WTC11 (cell line): ENCODE measurements around the gene IGFBP2. TPM values are rescaled to one million over a fixed set of nuclear protein-coding genes. Genes with fewer than 3 reads are reported as not detected.

Experiments
- ATAC-seq: fragments of 200-7000 bp; cut with Tn5 transposase; 2 replicates; pipeline ENCODE4 v1.10.0; 2021; ENCODE audit warnings: mild to moderate bottlenecking, moderate library complexity
- CTCF ChIA-PET: fragments of 300-600 bp; sonication (Branson Sonifier 250); formaldehyde crosslinking; loops from one replicate; lab custom pipeline; 2021; ENCODE audit warnings: antibody characterized with exemption; lab: Charles Lee
- POLR2A ChIA-PET: fragments of 350-600 bp; sonication (Branson Sonifier 250); formaldehyde crosslinking; loops from one replicate; lab custom pipeline; 2021; ENCODE audit warnings: antibody characterized with exemption; lab: Charles Lee
- DNase-seq: peaks from one replicate; pipeline ENCODE4 v3.0.0; 2021; ENCODE audit warnings: low spot score
- H3K27ac Mint-ChIP-seq: 2 replicates; pipeline ENCODE4 v1.8.0; 2021; ENCODE audit warnings: mixed read lengths
- H3K27me3 Mint-ChIP-seq: 2 replicates; pipeline ENCODE4 v1.8.0; 2021; ENCODE audit warnings: low read depth, mild to moderate bottlenecking, moderate library complexity, mixed read lengths
- H3K36me3 Mint-ChIP-seq: 2 replicates; pipeline ENCODE4 v1.8.0; 2021; ENCODE audit warnings: mixed read lengths
- H3K4me1 Mint-ChIP-seq: 2 replicates; pipeline ENCODE4 v1.8.0; 2022; ENCODE audit warnings: mixed read lengths
- H3K4me3 Mint-ChIP-seq: 2 replicates; pipeline ENCODE4 v1.8.0; 2021; ENCODE audit warnings: mild to moderate bottlenecking, moderate library complexity, mixed read lengths
- H3K9me3 Mint-ChIP-seq: 2 replicates; pipeline ENCODE4 v1.8.0; 2021; ENCODE audit warnings: mixed read lengths
- CREM ChIP-seq: sonication (generic); formaldehyde crosslinking; IDR thresholded peaks from 2 replicates; pipeline ENCODE4 v1.8.1; 2022; ENCODE audit warnings: mild to moderate bottlenecking, missing genetic modification reagents, moderate library complexity
- ESRRA ChIP-seq: sonication (generic); formaldehyde crosslinking; IDR thresholded peaks from 2 replicates; pipeline ENCODE4 v1.8.1; 2022; ENCODE audit warnings: mild to moderate bottlenecking, missing genetic modification reagents, borderline replicate concordance
- ETV6 ChIP-seq: sonication (generic); formaldehyde crosslinking; IDR thresholded peaks from 2 replicates; pipeline ENCODE4 v1.8.1; 2022; ENCODE audit warnings: mild to moderate bottlenecking, missing genetic modification reagents
- FOXJ3 ChIP-seq: sonication (generic); formaldehyde crosslinking; IDR thresholded peaks from 2 replicates; pipeline ENCODE4 v1.9.0; 2021; ENCODE audit warnings: missing genetic modification reagents, mild to moderate bottlenecking, borderline replicate concordance
- FOXP1 ChIP-seq: sonication (generic); formaldehyde crosslinking; IDR thresholded peaks from 2 replicates; pipeline ENCODE4 v1.8.0; 2022; ENCODE audit warnings: missing genetic modification reagents, mild to moderate bottlenecking, moderate library complexity, borderline replicate concordance
- GRHL2 ChIP-seq: fragments of 250-450 bp; sonication (Bioruptor Pico); IDR thresholded peaks from 2 replicates; pipeline ENCODE4 v1.8.0; 2022; ENCODE audit warnings: mild to moderate bottlenecking, moderate library complexity; ENCODE audit not compliant: insufficient replicate concordance, severe bottlenecking
- IRF2 ChIP-seq: sonication (generic); formaldehyde crosslinking; IDR thresholded peaks from 2 replicates; pipeline ENCODE4 v1.8.0; 2022; ENCODE audit warnings: low read depth, missing genetic modification reagents, borderline replicate concordance
- JAZF1 ChIP-seq: fragments of 250-450 bp; sonication (Bioruptor Pico); IDR thresholded peaks from 2 replicates; pipeline ENCODE4 v1.9.0; 2021; ENCODE audit warnings: moderate library complexity, mild to moderate bottlenecking, inconsistent platforms
- JUN ChIP-seq: sonication (generic); formaldehyde crosslinking; IDR thresholded peaks from 2 replicates; pipeline ENCODE4 v1.8.0; 2023; ENCODE audit warnings: mild to moderate bottlenecking, missing genetic modification reagents
- NFE2L1 ChIP-seq: sonication (generic); formaldehyde crosslinking; IDR thresholded peaks from 2 replicates; pipeline ENCODE4 v1.8.1; 2023; ENCODE audit warnings: missing genetic modification reagents
- SMAD3 ChIP-seq: sonication (generic); formaldehyde crosslinking; IDR thresholded peaks from 2 replicates; pipeline ENCODE4 v1.8.0; 2022; ENCODE audit warnings: missing genetic modification reagents, mild to moderate bottlenecking, borderline replicate concordance
- SP1 ChIP-seq: sonication (generic); formaldehyde crosslinking; conservative IDR thresholded peaks from 2 replicates; pipeline ENCODE4 v1.8.1; 2022; ENCODE audit warnings: missing genetic modification reagents
- TCF7 ChIP-seq: sonication (generic); formaldehyde crosslinking; IDR thresholded peaks from 2 replicates; pipeline ENCODE4 v1.8.0; 2022; ENCODE audit warnings: mild to moderate bottlenecking, low read depth, missing genetic modification reagents, moderate library complexity
- TEAD1 ChIP-seq: sonication (generic); formaldehyde crosslinking; IDR thresholded peaks from 2 replicates; pipeline ENCODE4 v1.8.0; 2022; ENCODE audit warnings: mild to moderate bottlenecking, missing genetic modification reagents
- ZNF219 ChIP-seq: sonication (generic); formaldehyde crosslinking; IDR thresholded peaks from 2 replicates; pipeline ENCODE4 v1.8.0; 2023; ENCODE audit warnings: missing genetic modification reagents, mild to moderate bottlenecking, borderline replicate concordance
- ZNF232 ChIP-seq: sonication (generic); formaldehyde crosslinking; IDR thresholded peaks from 2 replicates; pipeline ENCODE4 v1.8.0; 2022; ENCODE audit warnings: mild to moderate bottlenecking, missing genetic modification reagents
- ZNF263 ChIP-seq: sonication (generic); formaldehyde crosslinking; IDR thresholded peaks from 2 replicates; pipeline ENCODE4 v1.8.1; 2022; ENCODE audit warnings: low read depth, mild to moderate bottlenecking, moderate library complexity, missing genetic modification reagents
- ZNF317 ChIP-seq: sonication (generic); formaldehyde crosslinking; IDR thresholded peaks from 2 replicates; pipeline ENCODE4 v1.8.1; 2023; ENCODE audit warnings: low read depth, mild to moderate bottlenecking, moderate library complexity, missing genetic modification reagents, borderline replicate concordance
- ZNF416 ChIP-seq: fragments of 250-450 bp; sonication (Bioruptor Pico); IDR thresholded peaks from 2 replicates; pipeline ENCODE4 v1.9.0; 2021; ENCODE audit warnings: mild to moderate bottlenecking, inconsistent platforms
- ZNF671 ChIP-seq: fragments of 250-450 bp; sonication (Bioruptor Pico); IDR thresholded peaks from 2 replicates; pipeline ENCODE4 v1.8.0; 2021; ENCODE audit warnings: mild to moderate bottlenecking
- total RNA-seq: library from RNA; stranded (reverse); gene quantifications from 3 replicates; pipeline ENCODE4 v1.2.3, GENCODE V29; 2021
- TF ChIP-seq, protein P1 (sequence below): sonication (generic); formaldehyde crosslinking; conservative IDR thresholded peaks from 2 replicates; pipeline ENCODE4 v1.8.1; 2022; ENCODE audit warnings: mild to moderate bottlenecking, missing genetic modification reagents
- TF ChIP-seq, protein P2 (sequence below): sonication (generic); formaldehyde crosslinking; IDR thresholded peaks from 2 replicates; pipeline ENCODE4 v1.8.1; 2022; ENCODE audit warnings: mild to moderate bottlenecking, missing genetic modification reagents, moderate library complexity, borderline replicate concordance
- TF ChIP-seq, protein P3 (sequence below): sonication (generic); formaldehyde crosslinking; IDR thresholded peaks from 2 replicates; pipeline ENCODE4 v1.8.1; 2023; ENCODE audit warnings: mild to moderate bottlenecking, moderate library complexity, missing genetic modification reagents
- TF ChIP-seq, protein P4 (sequence below): fragments of 250-450 bp; sonication (Bioruptor Pico); IDR thresholded peaks from 2 replicates; pipeline ENCODE4 v1.9.0; 2021; ENCODE audit warnings: mild to moderate bottlenecking
- TF ChIP-seq, protein P5 (sequence below): fragments of 200-600 bp; IDR thresholded peaks from 2 replicates; pipeline ENCODE4 v1.8.0; 2022; ENCODE audit warnings: antibody characterized with exemption
- TF ChIP-seq, protein P6 (sequence below): sonication (generic); formaldehyde crosslinking; IDR thresholded peaks from 2 replicates; pipeline ENCODE4 v1.8.1; 2022; ENCODE audit warnings: mild to moderate bottlenecking, moderate library complexity, missing genetic modification reagents
- TF ChIP-seq, protein P7 (sequence below): sonication (generic); formaldehyde crosslinking; IDR thresholded peaks from 2 replicates; pipeline ENCODE4 v1.8.0; 2022; ENCODE audit warnings: mild to moderate bottlenecking, missing genetic modification reagents

IGFBP2 gene
- total RNA-seq, 1 experiment from 2014 or later = 514 TPM

DNA sequence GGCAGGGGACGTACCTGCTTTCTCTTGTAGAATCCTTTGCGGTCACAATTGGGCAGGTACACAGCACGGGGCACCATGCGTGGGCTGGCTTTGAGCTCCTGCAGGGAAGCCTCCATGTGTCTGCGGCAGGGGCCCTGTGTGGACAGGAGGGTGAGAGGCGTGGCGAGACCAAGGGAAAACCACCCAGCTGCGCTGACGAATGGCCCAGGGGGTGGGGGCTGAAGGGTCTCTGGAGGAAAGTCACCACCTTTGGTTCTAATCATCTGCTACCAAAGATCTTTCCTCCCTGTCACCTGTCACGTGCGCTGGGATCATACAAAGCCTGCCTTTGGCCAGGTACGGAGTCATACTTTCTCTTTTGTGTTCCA lies 44.9 kb downstream of the IGFBP2 start:
- TF ChIP-seq, protein P1, sequence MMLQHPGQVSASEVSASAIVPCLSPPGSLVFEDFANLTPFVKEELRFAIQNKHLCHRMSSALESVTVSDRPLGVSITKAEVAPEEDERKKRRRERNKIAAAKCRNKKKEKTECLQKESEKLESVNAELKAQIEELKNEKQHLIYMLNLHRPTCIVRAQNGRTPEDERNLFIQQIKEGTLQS (CRISPR knock-in tag) = no peak
- no peak for TF ChIP-seq TCF7 (CRISPR knock-in tag)
- no peak for TF ChIP-seq ZNF263 (CRISPR knock-in tag)
- no peak for TF ChIP-seq ZNF232 (CRISPR knock-in tag)
- no peak for TF ChIP-seq NFE2L1 (CRISPR knock-in tag)
- no peak for TF ChIP-seq ZNF317 (CRISPR knock-in tag)
- no peak for TF ChIP-seq JUN (CRISPR knock-in tag)
- no peak for TF ChIP-seq JAZF1 (CRISPR knock-in tag)
- TF ChIP-seq SMAD3 (CRISPR knock-in tag) = no peak
- TF ChIP-seq IRF2 (CRISPR knock-in tag) = no peak
- TF ChIP-seq, protein P2, sequence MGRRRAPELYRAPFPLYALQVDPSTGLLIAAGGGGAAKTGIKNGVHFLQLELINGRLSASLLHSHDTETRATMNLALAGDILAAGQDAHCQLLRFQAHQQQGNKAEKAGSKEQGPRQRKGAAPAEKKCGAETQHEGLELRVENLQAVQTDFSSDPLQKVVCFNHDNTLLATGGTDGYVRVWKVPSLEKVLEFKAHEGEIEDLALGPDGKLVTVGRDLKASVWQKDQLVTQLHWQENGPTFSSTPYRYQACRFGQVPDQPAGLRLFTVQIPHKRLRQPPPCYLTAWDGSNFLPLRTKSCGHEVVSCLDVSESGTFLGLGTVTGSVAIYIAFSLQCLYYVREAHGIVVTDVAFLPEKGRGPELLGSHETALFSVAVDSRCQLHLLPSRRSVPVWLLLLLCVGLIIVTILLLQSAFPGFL (CRISPR knock-in tag) = no peak
- no peak for TF ChIP-seq TEAD1 (CRISPR knock-in tag)
- TF ChIP-seq GRHL2 (CRISPR knock-in tag) = no peak
- TF ChIP-seq ETV6 = no peak
- TF ChIP-seq ZNF416 (CRISPR knock-in tag) = no peak
- no peak for TF ChIP-seq ZNF219
- TF ChIP-seq, protein P3, sequence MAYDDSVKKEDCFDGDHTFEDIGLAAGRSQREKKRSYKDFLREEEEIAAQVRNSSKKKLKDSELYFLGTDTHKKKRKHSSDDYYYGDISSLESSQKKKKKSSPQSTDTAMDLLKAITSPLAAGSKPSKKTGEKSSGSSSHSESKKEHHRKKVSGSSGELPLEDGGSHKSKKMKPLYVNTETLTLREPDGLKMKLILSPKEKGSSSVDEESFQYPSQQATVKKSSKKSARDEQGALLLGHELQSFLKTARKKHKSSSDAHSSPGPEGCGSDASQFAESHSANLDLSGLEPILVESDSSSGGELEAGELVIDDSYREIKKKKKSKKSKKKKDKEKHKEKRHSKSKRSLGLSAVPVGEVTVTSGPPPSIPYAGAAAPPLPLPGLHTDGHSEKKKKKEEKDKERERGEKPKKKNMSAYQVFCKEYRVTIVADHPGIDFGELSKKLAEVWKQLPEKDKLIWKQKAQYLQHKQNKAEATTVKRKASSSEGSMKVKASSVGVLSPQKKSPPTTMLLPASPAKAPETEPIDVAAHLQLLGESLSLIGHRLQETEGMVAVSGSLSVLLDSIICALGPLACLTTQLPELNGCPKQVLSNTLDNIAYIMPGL (CRISPR knock-in tag) = no peak
- no peak for TF ChIP-seq SP1 (CRISPR knock-in tag)
- TF ChIP-seq, protein P4, sequence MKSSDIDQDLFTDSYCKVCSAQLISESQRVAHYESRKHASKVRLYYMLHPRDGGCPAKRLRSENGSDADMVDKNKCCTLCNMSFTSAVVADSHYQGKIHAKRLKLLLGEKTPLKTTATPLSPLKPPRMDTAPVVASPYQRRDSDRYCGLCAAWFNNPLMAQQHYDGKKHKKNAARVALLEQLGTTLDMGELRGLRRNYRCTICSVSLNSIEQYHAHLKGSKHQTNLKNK = no peak
- TF ChIP-seq ESRRA (CRISPR knock-in tag) = no peak
- TF ChIP-seq, all 79 proteins: peak for 0
- no peak for ATAC-seq
- no peaks in the 10 kb centered on the region for H3K36me3 Mint-ChIP-seq
- no peak overlapping the region for H3K27ac Mint-ChIP-seq
- no peaks in the 10 kb centered on the region; the same call in 1 of the 2 replicates for H3K27me3 Mint-ChIP-seq
- ChIA-PET POLR2A (interaction anchor here (0.5 kb wide), 1 partner anchor 508 kb away, joined by 3 read pairs; no protein-coding TSS in a partner anchor), CTCF (interaction anchor here (1.0 to 1.5 kb wide), 2 partner anchors 10 to 11 kb away, joined by 3 to 8 read pairs; no protein-coding TSS in a partner anchor)
- peaks cover 42% of the 10 kb centered on the region for H3K4me1 Mint-ChIP-seq
- DNase-seq = no peak
- no peak overlapping the region for H3K4me3 Mint-ChIP-seq
- no peaks in the 10 kb centered on the region for H3K9me3 Mint-ChIP-seq

DNA sequence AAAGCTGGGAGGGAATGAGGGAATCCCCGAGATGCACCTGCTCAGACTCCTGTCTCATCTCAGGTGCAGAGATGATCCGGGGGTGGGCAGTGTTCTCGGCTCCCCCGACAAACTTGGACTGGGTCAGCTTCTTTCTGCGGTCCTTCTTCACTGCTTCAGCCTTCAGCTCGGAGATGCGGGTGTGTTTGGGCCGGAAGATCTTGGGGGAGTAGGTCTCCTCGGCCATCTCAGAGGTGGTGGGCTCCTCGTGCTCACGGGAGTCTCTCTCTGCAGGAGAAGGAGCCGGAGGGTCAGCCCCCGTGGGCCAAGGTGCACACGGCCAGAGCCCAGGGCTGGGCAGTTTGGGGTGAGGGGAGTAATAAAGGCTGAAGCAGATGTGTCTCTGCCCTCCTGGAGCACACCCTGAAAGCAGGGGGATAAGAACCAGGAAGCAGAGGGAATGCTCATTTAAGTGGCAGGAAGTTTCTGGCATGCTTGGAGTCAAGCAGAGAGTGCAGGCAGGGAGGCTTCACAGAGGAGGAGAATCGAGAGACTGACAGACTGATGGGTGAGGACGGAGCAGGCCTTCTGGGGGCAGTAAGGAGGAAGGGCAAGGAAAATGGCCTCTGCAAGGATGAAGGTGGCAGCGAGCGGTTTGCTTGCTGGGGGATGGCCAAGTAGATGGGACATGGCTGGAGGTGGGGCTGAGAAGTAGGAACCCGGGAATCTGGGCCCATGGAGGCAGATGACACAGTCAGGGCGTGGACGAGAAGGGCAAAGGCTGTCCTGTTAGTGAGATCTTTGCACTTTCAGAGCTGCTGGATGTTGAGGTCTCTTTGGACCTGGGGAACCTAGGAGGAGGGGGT lies 45.8 kb downstream of the IGFBP2 start:
- Mint-ChIP-seq H3K9me3 (no peaks in the 10 kb centered on the region), H3K4me1 (peaks cover 42% of the 10 kb centered on the region), H3K27me3 (no peaks in the 10 kb centered on the region; the same call in 1 of the 2 replicates), H3K4me3 (no peak overlapping the region), H3K27ac (peak overlapping the region; percentile 3), H3K36me3 (no peaks in the 10 kb centered on the region)
- POLR2A ChIA-PET = no interaction called here
- CTCF ChIA-PET = interaction anchor here (0.6 to 1.6 kb wide), 5 partner anchors 9 to 32 kb away, joined by 3 to 8 read pairs (median 3); partner anchors contain the start of gene IGFBP5
- DNase-seq = no peak
- ATAC-seq = peak; percentile 48
- TF ChIP-seq FOXP1 = no peak
- TF ChIP-seq ZNF671 (CRISPR knock-in tag) = no peak
- TF ChIP-seq FOXJ3 (CRISPR knock-in tag) = no peak
- TF ChIP-seq, protein P5, sequence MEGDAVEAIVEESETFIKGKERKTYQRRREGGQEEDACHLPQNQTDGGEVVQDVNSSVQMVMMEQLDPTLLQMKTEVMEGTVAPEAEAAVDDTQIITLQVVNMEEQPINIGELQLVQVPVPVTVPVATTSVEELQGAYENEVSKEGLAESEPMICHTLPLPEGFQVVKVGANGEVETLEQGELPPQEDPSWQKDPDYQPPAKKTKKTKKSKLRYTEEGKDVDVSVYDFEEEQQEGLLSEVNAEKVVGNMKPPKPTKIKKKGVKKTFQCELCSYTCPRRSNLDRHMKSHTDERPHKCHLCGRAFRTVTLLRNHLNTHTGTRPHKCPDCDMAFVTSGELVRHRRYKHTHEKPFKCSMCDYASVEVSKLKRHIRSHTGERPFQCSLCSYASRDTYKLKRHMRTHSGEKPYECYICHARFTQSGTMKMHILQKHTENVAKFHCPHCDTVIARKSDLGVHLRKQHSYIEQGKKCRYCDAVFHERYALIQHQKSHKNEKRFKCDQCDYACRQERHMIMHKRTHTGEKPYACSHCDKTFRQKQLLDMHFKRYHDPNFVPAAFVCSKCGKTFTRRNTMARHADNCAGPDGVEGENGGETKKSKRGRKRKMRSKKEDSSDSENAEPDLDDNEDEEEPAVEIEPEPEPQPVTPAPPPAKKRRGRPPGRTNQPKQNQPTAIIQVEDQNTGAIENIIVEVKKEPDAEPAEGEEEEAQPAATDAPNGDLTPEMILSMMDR = no peak
- TF ChIP-seq TEAD1 (CRISPR knock-in tag) = no peak
- no peak for TF ChIP-seq CREM (CRISPR knock-in tag)
- TF ChIP-seq, protein P6, sequence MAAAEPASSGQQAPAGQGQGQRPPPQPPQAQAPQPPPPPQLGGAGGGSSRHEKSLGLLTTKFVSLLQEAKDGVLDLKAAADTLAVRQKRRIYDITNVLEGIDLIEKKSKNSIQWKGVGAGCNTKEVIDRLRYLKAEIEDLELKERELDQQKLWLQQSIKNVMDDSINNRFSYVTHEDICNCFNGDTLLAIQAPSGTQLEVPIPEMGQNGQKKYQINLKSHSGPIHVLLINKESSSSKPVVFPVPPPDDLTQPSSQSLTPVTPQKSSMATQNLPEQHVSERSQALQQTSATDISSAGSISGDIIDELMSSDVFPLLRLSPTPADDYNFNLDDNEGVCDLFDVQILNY (CRISPR knock-in tag) = no peak
- TF ChIP-seq, protein P7, sequence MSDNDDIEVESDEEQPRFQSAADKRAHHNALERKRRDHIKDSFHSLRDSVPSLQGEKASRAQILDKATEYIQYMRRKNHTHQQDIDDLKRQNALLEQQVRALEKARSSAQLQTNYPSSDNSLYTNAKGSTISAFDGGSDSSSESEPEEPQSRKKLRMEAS (CRISPR knock-in tag) = no peak
